GM21360 (cell line): Measurements from ENCODE around the gene TFR2.
"Not testable (repeated sequence)": the region's sequence is repeated elsewhere in the genome, so short reads cannot be mapped to it uniquely, and the experiment has no call there.

Experiments
- ATAC-seq: cut with Tn5 transposase; IDR thresholded peaks from one replicate; pipeline ENCODE4 v1.9.1; 2021; ENCODE audit warnings: mild to moderate bottlenecking, moderate library complexity; ENCODE audit not compliant: unreplicated experiment

Gene TFR2

DNA sequence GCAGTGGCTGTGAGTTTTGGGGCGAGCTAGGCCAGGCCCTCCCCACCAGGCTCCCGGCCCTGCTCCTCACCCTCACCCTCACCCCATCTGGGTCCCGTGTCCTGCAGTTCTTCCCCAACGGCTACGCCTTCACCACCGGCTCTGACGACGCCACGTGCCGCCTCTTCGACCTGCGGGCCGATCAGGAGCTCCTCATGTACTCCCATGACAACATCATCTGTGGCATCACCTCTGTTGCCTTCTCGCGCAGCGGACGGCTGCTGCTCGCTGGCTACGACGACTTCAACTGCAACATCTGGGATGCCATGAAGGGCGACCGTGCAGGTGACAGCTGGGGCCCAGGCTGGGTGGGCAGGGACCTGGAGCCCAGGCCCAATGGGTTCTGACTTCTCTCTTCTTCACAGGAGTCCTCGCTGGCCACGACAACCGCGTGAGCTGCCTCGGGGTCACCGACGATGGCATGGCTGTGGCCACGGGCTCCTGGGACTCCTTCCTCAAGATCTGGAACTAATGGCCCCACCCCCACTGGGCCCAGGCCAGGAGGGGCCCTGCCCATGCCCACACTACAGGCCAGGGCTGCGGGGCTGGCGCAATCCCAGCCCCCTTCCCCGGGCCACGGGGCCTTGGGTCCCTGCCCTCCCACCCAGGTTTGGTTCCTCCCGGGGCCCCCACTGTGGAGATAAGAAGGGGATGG lies 37.1 kb upstream of the TFR2 start:
- no peak for ATAC-seq

DNA sequence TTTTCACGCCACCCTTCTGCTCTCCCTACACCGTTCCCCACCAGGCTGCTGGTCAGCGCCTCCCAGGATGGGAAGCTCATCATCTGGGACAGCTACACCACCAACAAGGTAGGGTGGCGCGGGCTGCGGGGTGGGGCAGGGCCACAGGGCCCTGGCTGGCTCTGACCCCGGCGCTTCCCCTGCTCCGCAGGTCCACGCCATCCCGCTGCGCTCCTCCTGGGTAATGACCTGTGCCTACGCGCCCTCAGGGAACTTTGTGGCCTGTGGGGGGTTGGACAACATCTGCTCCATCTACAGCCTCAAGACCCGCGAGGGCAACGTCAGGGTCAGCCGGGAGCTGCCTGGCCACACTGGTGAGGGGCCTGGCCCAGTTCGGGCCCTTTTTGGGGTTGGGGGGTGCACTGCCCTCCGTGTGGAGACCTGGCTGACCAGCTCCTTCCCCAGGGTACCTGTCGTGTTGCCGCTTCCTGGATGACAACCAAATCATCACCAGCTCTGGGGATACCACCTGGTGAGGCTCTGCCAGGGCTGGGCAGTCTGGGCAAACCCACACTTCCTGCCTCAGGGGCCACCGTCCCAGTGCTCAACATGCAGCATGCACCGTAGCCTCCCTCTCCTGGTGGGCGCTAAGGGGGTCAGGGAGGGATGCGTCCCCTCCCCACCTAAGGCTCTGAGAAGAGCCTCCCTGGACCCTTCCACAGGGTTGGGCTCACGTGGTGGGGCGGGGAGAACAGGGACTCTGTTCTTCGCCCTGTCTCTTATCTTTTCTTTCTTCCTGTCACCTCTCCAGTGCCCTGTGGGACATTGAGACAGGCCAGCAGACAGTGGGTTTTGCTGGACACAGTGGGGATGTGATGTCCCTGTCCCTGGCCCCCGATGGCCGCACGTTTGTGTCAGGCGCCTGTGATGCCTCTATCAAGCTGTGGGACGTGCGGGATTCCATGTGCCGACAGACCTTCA lies 36.2 kb upstream of the TFR2 start:
- ATAC-seq = no peak

DNA sequence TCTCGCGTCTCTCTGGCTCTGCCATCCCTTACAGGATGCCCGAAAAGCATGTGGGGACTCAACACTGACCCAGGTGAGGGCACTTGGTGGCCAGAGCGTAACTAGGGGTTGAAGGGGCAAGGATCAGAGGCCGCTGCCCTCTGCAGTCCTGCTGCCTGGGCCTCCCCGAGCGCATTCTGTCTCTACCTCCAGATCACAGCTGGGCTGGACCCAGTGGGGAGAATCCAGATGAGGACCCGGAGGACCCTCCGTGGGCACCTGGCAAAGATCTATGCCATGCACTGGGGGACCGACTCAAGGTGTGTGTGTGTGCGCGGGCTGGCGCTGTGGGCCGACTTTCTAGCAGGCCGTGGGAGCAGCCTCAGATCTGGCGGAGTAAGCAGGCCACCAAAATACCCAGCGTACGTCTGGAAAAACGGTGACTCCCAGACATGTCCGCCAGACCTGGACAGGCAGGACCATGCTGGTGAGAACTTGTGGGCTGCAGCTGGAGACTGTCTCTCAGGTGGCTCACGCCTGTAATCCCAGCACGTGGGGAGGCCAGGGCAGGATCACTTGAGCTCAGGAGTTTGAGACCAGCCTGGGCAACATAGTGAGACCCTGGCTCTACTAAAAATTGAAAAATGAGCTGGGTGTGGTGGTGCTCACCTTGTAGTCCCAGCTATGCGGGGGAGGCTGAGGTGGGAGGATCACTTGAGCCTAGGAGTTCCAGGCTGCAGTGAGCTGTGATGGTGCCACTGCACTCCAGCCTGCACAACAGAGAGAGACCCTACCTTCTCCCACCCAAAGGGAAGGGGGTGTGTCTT lies 35.4 kb upstream of the TFR2 start:
- ATAC-seq = no peak

DNA sequence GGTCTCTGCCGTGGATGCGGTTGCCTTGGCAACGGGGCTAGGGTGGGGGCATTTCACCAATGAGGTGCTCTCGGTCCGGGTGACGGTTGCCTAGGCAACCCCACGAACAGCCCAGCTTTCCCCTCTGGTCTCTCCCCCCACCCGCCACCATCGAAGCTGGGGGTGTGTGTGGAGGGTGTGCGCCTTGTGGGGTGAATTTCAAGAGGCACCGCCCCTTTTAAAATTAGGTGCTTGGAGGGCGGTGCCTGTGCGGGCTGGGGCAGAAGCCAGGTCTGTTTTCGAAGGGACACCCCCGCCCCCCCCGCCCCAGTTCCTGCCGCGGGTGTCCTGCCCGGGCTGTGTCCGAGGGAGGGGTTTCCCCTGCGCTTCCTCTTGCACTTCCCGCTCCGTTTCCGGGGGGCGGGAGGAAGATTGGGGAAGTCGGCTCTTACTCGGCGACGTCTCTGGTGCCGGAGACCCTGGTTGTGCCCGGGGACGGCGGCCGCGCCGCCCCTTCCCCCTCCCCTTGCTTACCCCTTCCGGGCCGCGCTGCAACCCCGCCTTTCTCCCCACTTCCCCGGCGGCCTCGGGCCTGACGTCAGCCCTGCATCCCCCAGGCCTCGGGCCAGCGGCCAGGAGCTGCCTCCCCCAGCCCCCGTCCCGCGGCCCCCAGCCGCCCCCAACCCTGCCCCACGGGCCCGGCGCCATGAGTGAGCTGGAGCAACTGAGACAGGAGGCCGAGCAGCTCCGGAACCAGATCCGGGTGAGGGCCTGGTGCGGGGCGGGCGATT lies 34.4 kb upstream of the TFR2 start:
- peak; percentile 24 for ATAC-seq

DNA sequence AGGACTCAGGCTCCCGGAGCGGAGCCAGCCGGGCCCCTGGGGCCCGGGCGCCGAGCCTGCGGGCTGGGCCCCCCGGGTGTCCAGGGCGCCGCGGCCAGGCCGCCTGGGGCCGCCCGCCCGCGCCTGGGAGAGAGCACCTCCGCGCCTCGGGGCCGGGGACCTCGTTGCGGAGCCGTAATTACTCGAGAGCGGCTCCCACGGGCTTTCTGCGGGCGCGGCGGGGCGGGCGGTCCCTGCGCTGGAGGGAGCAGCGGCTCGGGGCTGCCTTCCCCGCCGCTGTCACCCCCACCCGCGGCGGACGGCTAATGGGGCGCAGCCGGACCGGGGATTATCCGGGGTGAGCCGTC lies 33.7 kb upstream of the TFR2 start:
- no peak for ATAC-seq

DNA sequence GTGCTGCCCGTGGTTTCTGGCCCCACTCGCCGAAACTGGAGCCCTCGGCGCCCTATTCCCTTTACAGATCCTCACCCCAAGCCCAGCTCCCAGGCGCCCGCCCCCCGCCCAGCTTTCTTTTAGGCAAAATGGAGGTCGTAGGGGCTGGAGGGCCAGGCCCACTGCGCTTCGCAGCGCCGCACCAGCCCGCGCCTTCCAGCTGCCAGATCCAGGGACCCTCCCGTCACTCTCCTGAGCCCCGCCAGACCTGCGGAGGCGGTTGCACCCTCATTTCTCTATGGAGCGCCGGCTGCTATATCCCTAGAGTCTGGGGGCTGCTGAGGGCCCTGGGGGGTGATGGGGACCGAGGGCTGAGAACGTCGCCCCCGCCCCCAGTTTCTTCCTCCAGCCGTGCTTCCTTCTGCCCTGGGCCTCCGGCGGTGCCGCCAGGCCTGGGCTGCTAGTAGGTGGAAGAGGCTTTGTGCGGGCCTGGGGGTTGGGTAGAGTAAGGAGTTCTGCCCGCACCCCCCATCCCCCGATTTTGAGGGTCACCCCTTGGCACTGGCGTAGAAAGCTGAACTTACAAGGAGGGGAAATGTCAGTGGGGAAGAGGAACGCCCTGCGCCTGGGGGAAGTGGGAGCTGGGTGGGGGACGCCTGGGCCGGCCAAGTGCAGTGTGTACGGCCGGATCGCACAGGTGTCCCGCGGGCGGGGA lies 33.2 kb upstream of the TFR2 start:
- ATAC-seq = no peak

DNA sequence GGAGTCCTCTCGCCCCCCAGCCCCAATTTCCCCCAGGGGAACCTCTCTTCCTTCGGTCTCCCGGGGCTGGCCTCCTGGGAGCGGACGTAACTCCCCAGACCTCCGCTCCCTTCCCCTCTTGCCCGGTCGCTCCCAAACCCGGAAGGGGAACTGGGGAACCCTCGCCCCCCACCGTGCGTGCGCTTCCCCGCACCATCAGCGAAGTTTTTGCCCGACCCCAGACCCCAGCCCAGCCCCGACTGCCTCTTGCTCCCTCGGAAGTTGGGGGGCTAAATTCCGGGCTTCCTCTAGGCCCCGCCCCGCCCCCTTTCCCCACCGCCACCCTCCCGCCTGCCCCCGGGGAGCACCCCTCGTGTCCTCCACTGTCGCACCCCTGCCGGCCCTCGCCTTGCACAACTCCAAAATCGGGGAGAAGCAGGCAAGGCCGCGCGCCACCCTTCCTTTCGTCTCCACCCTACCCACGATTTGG lies 32.6 kb upstream of the TFR2 start:
- no peak for ATAC-seq

DNA sequence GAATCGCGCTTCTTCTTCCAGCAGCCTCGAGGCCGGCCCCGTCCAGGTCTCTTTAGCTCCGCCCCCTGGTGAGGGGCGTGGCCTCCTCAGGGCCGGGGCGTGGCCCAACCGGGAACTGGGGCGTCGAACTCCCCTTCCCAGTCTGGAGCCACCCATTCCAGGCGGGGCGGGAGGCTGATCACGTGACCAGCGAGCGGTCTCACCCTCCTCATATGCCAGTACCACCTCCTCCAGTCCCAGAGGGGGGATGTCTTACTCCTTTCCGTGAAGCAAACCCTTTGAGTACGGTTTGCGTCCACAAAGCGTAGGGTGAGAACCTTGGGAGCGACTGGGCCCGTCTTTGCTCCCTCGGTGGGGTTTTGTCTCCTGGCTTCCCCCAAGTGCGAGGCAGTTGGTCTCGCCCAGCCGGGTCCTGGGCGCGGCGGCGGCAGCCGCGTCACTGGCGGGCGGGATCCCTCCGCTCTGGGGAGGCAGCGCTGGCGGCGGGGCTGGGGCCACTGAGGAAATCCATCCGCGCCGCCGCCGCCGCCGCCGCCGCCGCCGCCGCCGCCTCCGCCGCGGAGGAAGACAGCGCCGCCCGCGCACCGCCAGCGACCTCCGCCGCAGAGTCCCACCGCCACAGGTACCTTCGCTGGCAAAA lies 32.1 kb upstream of the TFR2 start, which contains the start of gene GNB2:
Gene GNB2, plus strand, starts transcription at position 439 of the 640 bp plus-strand sequence. CDS start 2,526 bp downstream, outside the sequence.
- ATAC-seq = peak; percentile 55

DNA sequence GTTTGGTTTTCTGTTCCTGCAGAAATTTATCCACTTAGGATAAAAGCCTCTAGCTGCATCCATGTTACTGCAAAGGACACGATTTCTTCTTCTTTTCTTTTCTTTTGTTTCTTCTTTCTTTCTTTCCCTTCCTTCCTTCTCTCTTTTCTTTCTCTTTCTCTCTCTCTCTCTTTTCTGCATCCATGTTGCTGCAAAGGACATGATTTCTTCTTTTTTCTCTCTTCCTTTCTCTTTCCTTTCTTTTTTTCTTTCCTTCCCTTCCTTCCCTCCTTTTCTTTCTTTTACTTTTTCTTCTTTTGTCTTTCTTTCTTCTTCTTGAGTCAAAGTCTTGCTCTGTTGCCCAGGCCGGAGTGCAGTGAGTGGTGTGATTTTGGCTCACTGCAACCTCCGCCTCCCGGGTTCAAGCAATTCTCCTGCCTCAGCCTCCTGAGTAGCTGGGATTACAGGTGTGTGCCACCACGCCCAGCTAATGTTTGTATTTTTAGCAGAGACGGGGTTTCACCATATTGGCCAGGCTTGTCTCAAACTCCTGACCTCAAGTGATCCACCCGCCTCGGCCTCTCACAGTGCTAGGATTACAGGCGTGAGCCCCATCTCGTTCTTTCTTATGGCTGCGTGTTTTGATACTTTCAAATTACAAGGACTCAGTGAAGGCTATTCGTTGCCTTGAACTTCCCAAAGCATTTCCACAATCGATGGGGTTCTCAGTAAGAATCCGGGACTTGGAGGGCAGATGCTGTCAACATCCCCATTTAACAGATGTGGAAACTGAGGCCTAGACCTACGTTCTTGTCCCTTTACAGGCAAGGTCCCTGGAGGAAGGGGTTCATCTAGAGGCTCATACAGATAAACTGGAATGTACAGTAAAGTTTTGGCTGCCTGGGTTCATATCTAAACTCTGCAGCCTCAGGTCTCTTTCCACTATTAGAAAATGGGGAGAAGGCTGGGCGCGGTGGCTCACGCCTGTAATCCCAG lies 30.3 kb upstream of the TFR2 start:
- no peak for ATAC-seq

DNA sequence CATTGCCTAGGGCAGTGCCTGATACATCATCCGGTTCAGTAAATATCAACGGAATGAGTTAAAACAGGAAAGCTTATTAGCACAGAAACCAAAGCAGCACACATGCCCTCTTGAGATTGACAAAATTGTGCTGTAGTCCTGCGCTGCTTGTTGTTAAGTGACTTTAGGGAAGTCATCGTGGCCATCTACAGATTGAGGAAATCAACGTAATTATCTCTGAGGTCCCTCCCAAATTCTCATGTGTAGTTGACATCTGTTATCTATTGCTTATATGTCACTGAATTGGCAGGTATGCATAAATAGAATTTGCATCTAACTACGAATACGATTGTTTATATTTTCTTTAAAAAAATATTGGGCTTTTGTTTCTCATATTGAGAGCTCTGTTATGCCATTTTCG lies 28.7 kb upstream of the TFR2 start:
- no peak for ATAC-seq

DNA sequence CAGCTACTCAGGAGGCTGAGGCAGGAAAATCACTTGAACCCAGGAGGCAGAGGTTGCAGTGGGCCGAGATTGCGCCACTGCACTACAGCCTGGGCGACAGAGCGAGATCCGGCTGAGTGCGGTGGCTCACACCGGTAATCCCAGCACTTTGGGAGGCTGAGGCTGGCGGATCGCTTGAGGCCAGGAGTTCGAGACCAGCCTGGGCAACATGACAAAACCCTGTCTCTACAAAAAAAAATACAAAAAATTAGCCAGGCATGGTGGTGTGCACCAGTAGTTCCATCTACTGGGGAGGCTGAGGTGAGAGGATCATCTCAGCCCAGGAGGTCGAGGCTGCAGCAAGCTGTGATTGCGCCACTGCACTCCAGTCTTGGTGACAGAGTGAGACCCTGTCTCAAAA lies 27.8 kb upstream of the TFR2 start:
- not testable (repeated sequence) for ATAC-seq

DNA sequence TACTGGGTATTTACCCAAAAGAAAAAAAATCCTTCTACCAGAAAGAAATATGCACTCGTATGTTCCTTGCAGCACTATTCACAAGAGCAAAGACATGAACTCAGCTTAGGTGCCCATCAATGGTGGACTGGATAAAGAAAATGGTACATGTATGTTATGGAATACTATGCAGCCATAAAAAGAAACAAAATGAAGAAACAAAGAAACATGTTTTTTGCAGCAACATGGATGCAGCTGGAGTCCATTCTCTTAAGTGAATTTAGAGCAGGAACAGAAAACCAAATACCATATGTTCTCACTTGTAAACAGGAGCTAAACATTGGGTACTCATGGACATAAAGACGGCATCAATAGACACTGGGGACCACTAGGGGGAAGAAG lies 26.7 kb upstream of the TFR2 start:
- ATAC-seq = no peak

DNA sequence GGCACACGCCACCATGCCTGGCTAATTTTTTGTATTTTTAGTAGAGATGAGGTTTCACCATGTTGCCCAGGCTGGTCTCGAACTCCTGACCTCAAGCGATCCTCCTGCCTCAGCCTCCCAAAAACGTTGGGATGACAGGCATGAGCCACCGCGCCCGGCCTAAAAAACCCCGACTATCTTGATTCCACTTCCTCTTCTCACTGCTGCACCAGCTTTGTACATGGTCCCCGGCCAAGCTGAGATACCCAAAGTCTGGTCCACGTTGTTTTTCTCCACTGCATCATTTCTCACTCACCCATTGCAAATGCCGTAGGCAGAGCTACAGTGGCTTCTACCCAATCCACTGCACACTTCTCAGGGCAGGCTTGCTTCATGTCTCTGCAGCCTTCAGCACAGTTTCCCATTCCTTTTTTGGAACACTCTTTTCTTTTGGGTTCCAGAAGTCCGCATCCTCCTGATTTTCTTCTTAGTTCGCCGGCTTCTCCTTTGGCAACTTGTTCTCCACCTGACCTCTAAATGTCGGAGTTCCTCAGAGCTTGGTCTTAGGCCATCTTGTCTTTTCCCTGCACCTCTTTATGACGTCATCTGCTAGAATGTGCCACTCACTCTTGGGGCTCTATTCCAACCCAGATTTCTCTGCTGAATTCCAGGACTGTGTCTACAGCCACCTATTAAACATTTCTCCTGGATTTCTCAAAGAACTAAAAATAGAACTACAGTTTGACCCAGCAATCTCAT lies 26.1 kb upstream of the TFR2 start:
- ATAC-seq = no peak

DNA sequence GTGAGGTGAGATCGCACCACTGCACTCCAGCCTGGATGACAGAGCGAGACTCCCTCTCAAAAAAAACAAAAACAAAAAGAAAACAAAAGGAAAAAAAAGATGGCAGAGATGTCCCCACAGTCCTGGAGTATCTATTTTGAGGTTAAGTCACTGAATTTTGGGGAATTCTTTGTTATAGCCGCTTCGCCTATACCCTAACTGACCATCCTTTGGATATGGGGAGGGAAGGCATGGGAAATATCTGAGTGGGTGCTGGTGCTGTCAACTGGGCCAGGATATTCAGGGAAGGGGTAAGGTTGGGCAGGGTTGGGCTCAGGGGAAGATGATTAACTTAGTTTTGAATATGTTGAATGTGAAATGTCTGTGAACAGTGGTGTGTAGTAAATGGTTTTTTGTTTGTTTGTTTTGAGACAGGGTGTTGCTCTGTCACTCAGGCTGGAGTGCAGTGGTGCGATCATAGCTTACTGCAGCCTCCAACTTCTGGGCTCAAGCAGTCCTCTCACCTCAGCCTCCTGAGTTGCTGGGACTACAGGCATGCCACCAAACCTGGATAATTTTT lies 23.9 kb upstream of the TFR2 start:
- ATAC-seq = no peak

DNA sequence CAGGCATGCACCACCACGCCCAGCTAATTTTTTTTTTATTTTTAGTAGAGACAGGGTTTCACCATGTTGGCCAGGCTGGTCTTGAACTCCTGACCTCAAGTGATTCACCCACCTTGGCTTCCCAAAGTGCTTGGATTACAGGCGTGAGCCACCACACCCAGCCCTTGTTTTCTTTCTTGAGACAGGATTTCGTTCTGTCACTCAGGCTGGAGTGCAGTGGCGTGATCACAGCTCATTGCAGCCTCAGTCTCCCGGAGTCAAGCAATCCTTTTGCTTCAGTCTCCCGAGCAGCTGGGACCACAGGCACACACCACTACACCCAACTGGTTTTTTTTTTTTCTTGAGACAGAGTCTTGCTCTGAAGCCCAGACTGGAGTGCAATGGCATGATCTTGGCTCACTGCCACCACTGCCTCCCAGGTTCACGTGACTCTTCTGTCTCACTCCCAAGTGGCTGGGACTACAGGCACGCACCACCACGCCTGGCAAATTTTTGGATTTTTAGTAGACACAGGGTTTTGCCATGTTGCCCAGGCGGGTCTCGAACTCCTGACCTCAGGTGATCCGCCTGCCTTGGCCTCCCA lies 20.9 kb upstream of the TFR2 start:
- ATAC-seq = not testable (repeated sequence)

DNA sequence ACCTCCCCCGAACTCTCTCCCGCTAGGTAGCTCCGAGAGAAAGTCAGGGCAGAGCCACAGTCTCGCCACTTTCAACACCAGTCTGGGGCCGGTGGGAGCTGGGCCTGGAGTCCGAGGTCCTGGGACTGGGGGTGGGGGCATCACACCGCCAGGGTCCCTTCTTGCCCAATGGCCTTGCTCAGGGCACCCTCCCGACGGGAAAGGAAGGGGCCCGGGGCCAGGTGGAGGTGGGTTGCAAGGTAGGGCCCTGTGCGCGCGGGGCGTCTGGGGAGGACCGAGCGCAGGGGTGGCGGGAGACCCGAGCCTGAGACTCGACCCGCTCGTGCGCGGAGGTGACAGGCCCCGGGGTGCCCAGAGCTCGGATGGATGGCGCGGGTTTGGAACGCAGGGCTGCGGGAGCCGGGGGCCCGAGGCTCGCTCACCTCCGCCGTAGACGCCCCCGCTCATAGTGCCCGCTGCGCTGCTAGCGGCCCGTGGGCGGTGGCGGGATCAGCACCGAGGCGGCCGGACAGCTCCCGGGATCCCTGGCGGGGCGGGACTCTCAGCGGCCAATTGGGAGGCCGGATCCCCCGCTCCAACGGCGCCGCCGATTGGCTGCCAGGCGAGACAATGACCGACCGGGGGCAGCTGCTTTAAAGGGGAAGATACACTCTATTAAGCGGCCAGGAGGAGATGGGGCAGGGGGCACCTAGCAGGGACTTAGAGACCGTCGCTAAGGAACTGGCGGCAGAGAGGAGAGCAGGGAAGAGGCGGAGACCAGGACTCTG lies 14.7 kb upstream of the TFR2 start, which contains the start of gene ACTL6B:
Gene ACTL6B, minus strand, starts transcription at position 541 of the 767 bp plus-strand sequence. Its CDS starts 94 bp downstream, at position 447.
- ATAC-seq = no peak
